ENCODE results near the gene FXYD6.

The FXYD6 gene

GRCh38 chr11:117807482-117808327 lies 68.8 kb downstream of the FXYD6 start:
- DNase-seq (ENCODE audit: insufficient read length, low spot score) = no peak
- FAIRE-seq = no peak
- peak; percentile 82 for TF ChIP-seq CTCF (IDR thresholded peaks at IDR 0.05; ENCODE audit: insufficient read depth, missing control alignments)

- TF ChIP-seq CTCF (IDR thresholded peaks at IDR 0.05; ENCODE audit: insufficient read depth, missing control alignments) = no peak
- no peak for FAIRE-seq
Observed at GRCh38 chr11:117806846-117807245, 69.6 kb downstream of the FXYD6 start.

GRCh38 chr11:117805045-117805444 lies 71.4 kb downstream of the FXYD6 start:
- DNase-seq (ENCODE audit: insufficient read length, low spot score) (no peak), FAIRE-seq (no peak)
- TF ChIP-seq CTCF (IDR thresholded peaks at IDR 0.05; ENCODE audit: insufficient read depth, missing control alignments) = no peak

More at GRCh38 chr11:117806846-117807245, 69.6 kb downstream of the FXYD6 start:
- no peak for DNase-seq (ENCODE audit: insufficient read length, low spot score)

- TF ChIP-seq CTCF (IDR thresholded peaks at IDR 0.05; ENCODE audit: insufficient read depth, missing control alignments) = no peak
- FAIRE-seq (no peak), DNase-seq (ENCODE audit: insufficient read length, low spot score) (no peak)
Observed at GRCh38 chr11:117803896-117804295, 72.6 kb downstream of the FXYD6 start.

- no peak for FAIRE-seq
- TF ChIP-seq CTCF (IDR thresholded peaks at IDR 0.05; ENCODE audit: insufficient read depth, missing control alignments) = no peak
- DNase-seq (ENCODE audit: insufficient read length, low spot score) = no peak
Observed at GRCh38 chr11:117799634-117800033, 76.8 kb downstream of the FXYD6 start.

GRCh38 chr11:117796872-117797529 lies 79.5 kb downstream of the FXYD6 start, which contains the start of gene DSCAML1:
Gene DSCAML1 (minus strand): TSS chr11:117797216. CDS start chr11:117797079, 137 bp downstream.
- FAIRE-seq (no peak), DNase-seq (ENCODE audit: insufficient read length, low spot score) (no peak)
- TF ChIP-seq CTCF (IDR thresholded peaks at IDR 0.05; ENCODE audit: insufficient read depth, missing control alignments) = no peak

GRCh38 chr11:117796456-117796871 lies 80.0 kb downstream of the FXYD6 start:
- TF ChIP-seq CTCF (IDR thresholded peaks at IDR 0.05; ENCODE audit: insufficient read depth, missing control alignments) = no peak
- no peak for DNase-seq (ENCODE audit: insufficient read length, low spot score)
- no peak for FAIRE-seq
